Endodermal cell (in vitro differentiated cells): ENCODE data around the gene HSP90AB1. TPM values are rescaled to one million over a fixed set of nuclear protein-coding genes. Genes with fewer than 3 reads are reported as not detected.

Source experiments
- DNase-seq: peaks from one replicate; pipeline ENCODE4 v3.0.0-alpha.2; 2017
- H3K27ac ChIP-seq: 2 replicates; pipeline ENCODE4 v1.5.1; 2013; ENCODE audit warnings: mild to moderate bottlenecking, low read depth, low read length, moderate library complexity
- H3K27me3 ChIP-seq: 2 replicates; pipeline ENCODE4 v1.6.1; 2013; ENCODE audit warnings: mild to moderate bottlenecking, low read length, moderate library complexity; ENCODE audit not compliant: insufficient read depth, control insufficient read depth, poor library complexity, severe bottlenecking
- H3K36me3 ChIP-seq: 2 replicates; pipeline ENCODE4 v1.7.0; 2013; ENCODE audit warnings: mild to moderate bottlenecking, low read length, moderate library complexity; ENCODE audit not compliant: control insufficient read depth, insufficient read depth
- H3K4me1 ChIP-seq: one replicate; pipeline ENCODE4 v1.7.0; 2013; ENCODE audit warnings: low read length; ENCODE audit not compliant: control insufficient read depth, insufficient read depth
- H3K4me3 ChIP-seq: 2 replicates; pipeline ENCODE4 v1.5.1; 2013; ENCODE audit warnings: mild to moderate bottlenecking, low read length, moderate library complexity
- H3K9ac ChIP-seq: 2 replicates; pipeline ENCODE4 v1.6.1; 2013; ENCODE audit warnings: mild to moderate bottlenecking, low read length, moderate library complexity; ENCODE audit not compliant: poor library complexity, severe bottlenecking; ENCODE audit errors: extremely low read depth
- H3K9me3 ChIP-seq: 2 replicates; pipeline ENCODE4 v1.6.1; 2013; ENCODE audit warnings: mild to moderate bottlenecking, low read length, moderate library complexity; ENCODE audit not compliant: control insufficient read depth
- H3K27ac Mint-ChIP-seq: 2 replicates; pipeline ENCODE4 v1.8.0; 2020; ENCODE audit warnings: mixed read lengths
- H3K27me3 Mint-ChIP-seq: 2 replicates; pipeline ENCODE4 v1.8.0; 2021; ENCODE audit warnings: mild to moderate bottlenecking, mixed read lengths; ENCODE audit not compliant: insufficient read depth
- H3K36me3 Mint-ChIP-seq: 2 replicates; pipeline ENCODE4 v1.8.0; 2020; ENCODE audit warnings: low read depth, mixed read lengths
- H3K4me1 Mint-ChIP-seq: 2 replicates; pipeline ENCODE4 v1.8.0; 2020; ENCODE audit warnings: mixed read lengths
- H3K4me3 Mint-ChIP-seq: 2 replicates; pipeline ENCODE4 v1.8.0; 2020; ENCODE audit warnings: mild to moderate bottlenecking, moderate library complexity, mixed read lengths
- H3K9me3 Mint-ChIP-seq: 2 replicates; pipeline ENCODE4 v1.8.0; 2020; ENCODE audit warnings: mild to moderate bottlenecking, mixed read lengths
- WGBS, 2 experiments: methylation state at CpG; one replicate each; pipeline versions ENCODE4 v1.1.5 to v1.1.7; 2013; ENCODE audit warnings: missing lambda C conversion rate in 2 of 2, mixed read lengths in 1 of 2; ENCODE audit not compliant: insufficient coverage in 1 of 2, insufficient read length in 1 of 2; 5-methylcytosine and 5-hydroxymethylcytosine counted together
- total RNA-seq, 2 donors: library from RNA; stranded (reverse); fragmentation: NEBNext Ultra II Directional in 1 of 2; extraction: Animal tissue kit (Norgen Biotek cat#: 25700) in 1 of 2; gene quantifications; 2 replicates in 1 of 2; 3 replicates in 1 of 2; pipeline ENCODE4 v1.2.1, GENCODE V29; 2021
- TF ChIP-seq, protein P1 (sequence below): fragments of 200-600 bp; sonication (generic); conservative IDR thresholded peaks from 2 replicates; pipeline ENCODE4 v1.5.0; 2021; ENCODE audit warnings: antibody characterized with exemption, mild to moderate bottlenecking

The HSP90AB1 gene
- total RNA-seq, 2 donors from 2014 or later, result 1,356 to 1,422 TPM

DNA sequence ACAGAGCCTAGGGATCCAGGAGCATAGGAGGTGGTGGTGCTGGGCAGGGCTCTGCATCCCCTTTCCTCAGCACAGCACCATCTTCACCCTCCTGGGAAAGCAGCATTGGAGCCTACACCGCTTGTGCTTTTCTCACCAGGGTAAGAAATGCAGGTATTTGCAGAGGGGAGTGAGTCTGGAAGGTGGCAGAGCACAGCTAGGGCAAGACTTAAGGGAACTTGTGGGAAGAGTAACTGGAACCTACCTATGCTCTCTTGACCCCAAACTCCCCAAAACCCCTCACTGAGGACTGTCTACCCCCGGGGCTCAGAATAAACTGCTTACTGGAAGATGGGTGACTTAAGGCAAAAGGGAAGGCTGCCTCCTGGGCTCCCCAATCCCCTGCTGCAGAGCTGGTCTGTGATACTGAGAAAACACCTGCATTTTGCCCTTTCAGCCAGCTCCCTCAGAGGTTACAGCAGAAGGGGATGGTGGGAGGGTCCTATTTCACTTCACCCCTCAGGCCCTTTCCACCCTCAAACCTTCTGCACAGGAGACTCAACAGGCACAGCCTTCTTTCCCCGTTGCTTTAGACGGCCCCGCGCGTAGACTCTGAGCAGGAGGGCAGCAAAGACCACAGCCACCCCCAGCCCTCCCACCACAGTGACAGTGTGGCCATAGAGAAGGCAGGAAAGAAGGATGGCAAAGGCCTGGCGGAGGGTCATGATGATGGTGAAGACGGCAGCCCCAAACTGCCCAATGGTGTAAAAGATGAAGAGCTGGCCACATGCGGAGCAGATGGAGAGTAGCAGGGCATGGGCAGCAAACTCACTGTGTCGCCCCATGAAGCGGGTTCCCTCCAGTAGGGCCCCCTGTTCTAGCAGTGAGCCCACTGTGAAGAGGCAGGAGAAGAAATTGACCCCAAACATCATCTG is 7.5 kb downstream of the HSP90AB1 start:
- Mint-ChIP-seq H3K27ac (peak overlapping the region; percentile 45), H3K4me1 (peaks cover 33% of the 10 kb centered on the region), H3K27me3 (no peaks in the 10 kb centered on the region), H3K9me3 (no peaks in the 10 kb centered on the region), H3K36me3 (peaks cover 64% of the 10 kb centered on the region), H3K4me3 (no peak overlapping the region)
- H3K27ac ChIP-seq, result no peak overlapping the region
- H3K9ac ChIP-seq, result no peak overlapping the region
- no peak overlapping the region for H3K4me3 ChIP-seq
- no peaks in the 10 kb centered on the region for H3K27me3 ChIP-seq
- TF ChIP-seq, protein P1, sequence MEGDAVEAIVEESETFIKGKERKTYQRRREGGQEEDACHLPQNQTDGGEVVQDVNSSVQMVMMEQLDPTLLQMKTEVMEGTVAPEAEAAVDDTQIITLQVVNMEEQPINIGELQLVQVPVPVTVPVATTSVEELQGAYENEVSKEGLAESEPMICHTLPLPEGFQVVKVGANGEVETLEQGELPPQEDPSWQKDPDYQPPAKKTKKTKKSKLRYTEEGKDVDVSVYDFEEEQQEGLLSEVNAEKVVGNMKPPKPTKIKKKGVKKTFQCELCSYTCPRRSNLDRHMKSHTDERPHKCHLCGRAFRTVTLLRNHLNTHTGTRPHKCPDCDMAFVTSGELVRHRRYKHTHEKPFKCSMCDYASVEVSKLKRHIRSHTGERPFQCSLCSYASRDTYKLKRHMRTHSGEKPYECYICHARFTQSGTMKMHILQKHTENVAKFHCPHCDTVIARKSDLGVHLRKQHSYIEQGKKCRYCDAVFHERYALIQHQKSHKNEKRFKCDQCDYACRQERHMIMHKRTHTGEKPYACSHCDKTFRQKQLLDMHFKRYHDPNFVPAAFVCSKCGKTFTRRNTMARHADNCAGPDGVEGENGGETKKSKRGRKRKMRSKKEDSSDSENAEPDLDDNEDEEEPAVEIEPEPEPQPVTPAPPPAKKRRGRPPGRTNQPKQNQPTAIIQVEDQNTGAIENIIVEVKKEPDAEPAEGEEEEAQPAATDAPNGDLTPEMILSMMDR, result no peak
- peaks cover 60% of the 10 kb centered on the region for H3K36me3 ChIP-seq
- H3K9me3 ChIP-seq, result no peaks in the 10 kb centered on the region
- DNase-seq, result peak; percentile 73
- 89 to 92% methylated on average over 7 to 12 of the region's 12 CpGs for WGBS, 2 experiments
- peaks cover 3% of the 10 kb centered on the region for H3K4me1 ChIP-seq

DNA sequence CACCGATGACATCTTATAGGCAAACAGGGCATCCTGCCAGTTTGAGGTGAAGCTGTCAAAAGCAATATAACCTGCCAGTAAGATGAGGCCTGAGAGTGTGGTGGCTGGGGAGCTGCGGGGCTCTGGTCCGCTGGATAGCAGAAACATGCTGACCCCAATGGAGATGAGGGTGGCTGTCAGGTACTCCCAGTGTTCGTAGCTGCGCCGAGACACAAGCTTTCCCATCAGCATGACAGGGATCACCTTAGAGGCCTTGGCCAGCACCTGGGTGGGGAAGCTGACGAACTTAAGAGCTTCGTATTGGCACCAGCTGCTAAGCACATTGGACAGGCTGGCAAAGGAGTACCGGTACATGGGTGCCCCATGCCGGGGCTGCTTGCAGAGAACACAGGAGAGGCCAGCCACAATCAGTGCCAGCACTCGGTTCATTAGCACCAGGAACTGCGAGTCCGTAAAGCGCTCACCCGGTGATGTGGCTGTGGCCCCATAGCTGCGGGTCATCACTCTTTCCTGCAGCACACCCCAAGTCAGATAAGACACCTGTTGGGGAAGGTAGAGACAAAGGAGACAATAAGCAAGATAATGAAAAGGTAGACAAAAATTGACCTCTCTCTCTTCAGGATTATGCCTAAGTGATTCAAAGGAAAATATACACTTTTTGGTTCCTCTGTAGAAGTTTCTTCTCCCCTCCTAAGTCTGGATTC is 8.4 kb downstream of the HSP90AB1 start:
- Histone ChIP-seq H3K4me1 (peaks cover 3% of the 10 kb centered on the region), H3K27me3 (no peaks in the 10 kb centered on the region), H3K36me3 (peaks cover 55% of the 10 kb centered on the region), H3K27ac (no peak overlapping the region), H3K9me3 (no peaks in the 10 kb centered on the region), H3K4me3 (peak overlapping the region; percentile 96), H3K9ac (no peak overlapping the region)
- peaks cover 56% of the 10 kb centered on the region for H3K36me3 Mint-ChIP-seq
- 88 to 92% methylated on average over 15 to 16 of the region's 16 CpGs for WGBS, 2 experiments
- peak overlapping the region; percentile 13 for H3K27ac Mint-ChIP-seq
- no peaks in the 10 kb centered on the region for H3K27me3 Mint-ChIP-seq
- peaks cover 26% of the 10 kb centered on the region for H3K4me1 Mint-ChIP-seq
- peak; percentile 70 for DNase-seq
- H3K4me3 Mint-ChIP-seq, result peak overlapping the region; percentile 74
- TF ChIP-seq, protein P1, result no peak
- H3K9me3 Mint-ChIP-seq, result no peaks in the 10 kb centered on the region

DNA sequence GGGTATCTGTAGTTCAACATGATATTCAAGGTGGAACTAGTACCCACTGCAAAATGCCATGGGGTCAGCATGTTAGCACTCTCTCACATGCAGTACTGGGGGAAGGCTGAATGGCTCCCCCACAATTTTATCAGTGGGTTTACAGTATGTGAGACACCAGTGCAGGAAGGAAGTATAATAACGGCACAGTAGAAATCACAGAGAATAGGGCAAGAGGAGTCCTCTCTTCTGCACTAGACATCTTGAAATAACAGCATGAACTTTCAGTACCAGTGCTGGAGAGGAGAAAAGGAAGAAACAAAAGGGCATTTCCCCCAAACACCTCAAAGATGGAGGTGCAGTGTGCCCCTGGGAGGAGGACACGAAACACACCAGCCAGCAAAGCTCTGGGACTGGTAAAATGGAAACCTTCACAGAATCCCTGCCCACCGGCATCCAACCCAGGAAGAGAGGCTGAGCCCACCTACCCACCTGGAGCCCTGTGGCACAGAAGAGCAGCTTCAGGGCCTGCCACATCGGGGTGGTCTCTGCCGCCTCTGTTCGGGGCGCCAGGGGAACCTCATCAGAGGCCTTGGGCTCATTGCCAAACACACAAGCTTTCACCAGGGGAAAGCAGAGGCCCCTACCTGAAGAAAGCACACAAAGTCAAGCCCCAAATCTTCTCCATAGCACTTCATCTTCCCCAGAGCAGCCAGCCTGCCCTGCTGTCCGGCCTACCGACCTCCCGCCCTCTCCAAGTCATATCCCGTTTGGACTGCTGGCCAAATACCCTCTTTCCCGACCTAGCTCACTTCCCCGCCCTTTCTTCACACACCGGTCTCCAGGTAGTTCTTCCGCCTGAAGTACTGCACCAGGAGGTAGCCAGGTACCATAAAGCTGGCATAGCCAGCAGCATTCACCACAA is 9.2 kb downstream of the HSP90AB1 start:
- Mint-ChIP-seq H3K9me3 (no peaks in the 10 kb centered on the region), H3K36me3 (peaks cover 48% of the 10 kb centered on the region), H3K27ac (peak overlapping the region; percentile 78), H3K4me3 (peak overlapping the region; percentile 74), H3K4me1 (peaks cover 24% of the 10 kb centered on the region), H3K27me3 (no peaks in the 10 kb centered on the region)
- H3K9me3 ChIP-seq, result no peaks in the 10 kb centered on the region
- H3K4me1 ChIP-seq, result peaks cover 3% of the 10 kb centered on the region
- 20 to 36% methylated on average over 8 to 15 of the region's 15 CpGs for WGBS, 2 experiments
- TF ChIP-seq, protein P1, result no peak
- peak overlapping the region; percentile 96 for H3K4me3 ChIP-seq
- H3K36me3 ChIP-seq, result peaks cover 46% of the 10 kb centered on the region
- peak overlapping the region; percentile 92 for H3K27ac ChIP-seq
- DNase-seq, result no peak
- no peaks in the 10 kb centered on the region for H3K27me3 ChIP-seq
- H3K9ac ChIP-seq, result peak overlapping the region; percentile 64
